HTERT RPE-1 (cell line): ENCODE data around the gene UGGT2.

Experiments
- in situ Hi-C: fragments of 300-500 bp; cut with MboI; formaldehyde crosslinking; loops from 4 replicates; pipeline ENCODE4 v1.14.3; 2020; ENCODE audit warnings: low sequenced_read_pairs

Gene UGGT2

DNA sequence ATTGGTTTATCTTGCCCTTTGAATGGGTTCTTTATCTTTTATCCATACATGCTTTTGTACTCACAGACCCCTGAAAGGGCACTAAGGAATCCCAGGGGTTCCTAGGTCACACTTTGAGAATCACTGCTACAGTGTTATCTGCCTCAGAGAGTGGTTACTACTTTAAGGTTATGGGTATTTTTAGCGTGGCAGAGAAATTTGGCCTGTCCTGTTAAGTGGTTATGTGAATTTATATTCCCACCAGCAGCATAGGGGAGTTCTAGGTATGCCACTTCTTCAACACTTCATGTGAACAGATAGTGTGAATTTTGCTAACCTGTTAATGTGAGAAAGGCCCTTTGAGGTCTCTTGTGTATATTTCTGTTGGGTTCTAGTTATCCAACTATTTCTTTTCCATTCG is 300.5 kb downstream of the UGGT2 start:
- in situ Hi-C loops = no loop called here
